Trophoblast cell (in vitro differentiated cells and primary cell): ENCODE results near the gene PTGIS.
A peak's percentile ranks its signal among the peaks of the same experiment; 100 is the strongest.

Experiments
- DNase-seq, 2 donors: peaks; one replicate each; pipeline ENCODE4 v3.0.0-alpha.2; 2016
- H2AFZ ChIP-seq: 2 replicates; pipeline ENCODE4 v1.6.1; 2013; ENCODE audit warnings: low read length, moderate library complexity, mild to moderate bottlenecking; ENCODE audit not compliant: insufficient read depth, poor library complexity
- H2AK5ac ChIP-seq: 2 replicates; pipeline ENCODE4 v1.6.1; 2013; ENCODE audit warnings: mild to moderate bottlenecking, low read length
- H2BK120ac ChIP-seq: 2 replicates; pipeline ENCODE4 v1.6.1; 2013; ENCODE audit warnings: low read length, mild to moderate bottlenecking, moderate library complexity; ENCODE audit not compliant: insufficient read depth, poor library complexity
- H2BK12ac ChIP-seq: 2 replicates; pipeline ENCODE4 v1.6.1; 2013; ENCODE audit warnings: mild to moderate bottlenecking, low read length, moderate library complexity
- H2BK5ac ChIP-seq: 2 replicates; pipeline ENCODE4 v1.6.1; 2013; ENCODE audit warnings: low read length, low read depth, moderate library complexity, mild to moderate bottlenecking; ENCODE audit not compliant: poor library complexity
- H3K14ac ChIP-seq: 2 replicates; pipeline ENCODE4 v1.6.1; 2013; ENCODE audit warnings: mild to moderate bottlenecking, low read length
- H3K18ac ChIP-seq: 2 replicates; pipeline ENCODE4 v1.6.1; 2013; ENCODE audit warnings: mild to moderate bottlenecking, low read length
- H3K23ac ChIP-seq: 2 replicates; pipeline ENCODE4 v1.6.1; 2013; ENCODE audit warnings: low read length
- H3K27ac ChIP-seq: 2 replicates; pipeline ENCODE4 v1.5.1; 2013; ENCODE audit warnings: low read depth, mild to moderate bottlenecking, inconsistent platforms, low read length, moderate library complexity
- H3K27me3 ChIP-seq: 2 replicates; pipeline ENCODE4 v1.6.1; 2013; ENCODE audit warnings: inconsistent platforms, mild to moderate bottlenecking, low read length, moderate library complexity; ENCODE audit not compliant: insufficient read depth
- H3K36me3 ChIP-seq, 2 experiments: 1 replicate in 1 of 2; 2 replicates in 1 of 2; pipeline ENCODE4 v1.6.1; 2013; ENCODE audit warnings: low read length in 2 of 2, mild to moderate bottlenecking in 2 of 2, moderate library complexity in 1 of 2; ENCODE audit not compliant: insufficient read depth in 2 of 2, control insufficient read depth in 1 of 2
- H3K4ac ChIP-seq: 2 replicates; pipeline ENCODE4 v1.6.1; 2013; ENCODE audit warnings: low read depth, mild to moderate bottlenecking, low read length, moderate library complexity
- H3K4me1 ChIP-seq, 2 experiments: 1 replicate in 1 of 2; 2 replicates in 1 of 2; pipeline ENCODE4 v1.6.1; 2013; ENCODE audit warnings: low read length in 2 of 2, mild to moderate bottlenecking in 2 of 2, moderate library complexity in 1 of 2; ENCODE audit not compliant: insufficient read depth in 2 of 2, control insufficient read depth in 1 of 2
- H3K4me2 ChIP-seq: 2 replicates; pipeline ENCODE4 v1.6.1; 2013; ENCODE audit warnings: inconsistent platforms, mild to moderate bottlenecking, low read length, moderate library complexity
- H3K4me3 ChIP-seq: 2 replicates; pipeline ENCODE4 v1.5.1; 2013; ENCODE audit warnings: mild to moderate bottlenecking, low read depth, low read length, inconsistent platforms
- H3K79me1 ChIP-seq: one replicate; pipeline ENCODE4 v1.6.1; 2013; ENCODE audit warnings: low read length
- H3K79me2 ChIP-seq: 2 replicates; pipeline ENCODE4 v1.6.1; 2013; ENCODE audit warnings: low read length, mild to moderate bottlenecking; ENCODE audit not compliant: control insufficient read depth, insufficient read depth, poor library complexity
- H3K9ac ChIP-seq: 2 replicates; pipeline ENCODE4 v1.6.1; 2013; ENCODE audit warnings: mild to moderate bottlenecking, low read length
- H3K9me3 ChIP-seq: 2 replicates; pipeline ENCODE4 v1.6.1; 2013; ENCODE audit warnings: low read depth, mild to moderate bottlenecking, control low read depth, inconsistent platforms, low read length; ENCODE audit not compliant: insufficient read depth
- H4K12ac ChIP-seq: 2 replicates; pipeline ENCODE4 v1.6.1; 2013; ENCODE audit warnings: low read depth, mild to moderate bottlenecking, low read length, moderate library complexity
- H4K8ac ChIP-seq: 2 replicates; pipeline ENCODE4 v1.6.1; 2013; ENCODE audit warnings: low read depth, mild to moderate bottlenecking, low read length, moderate library complexity
- H4K91ac ChIP-seq: one replicate; pipeline ENCODE4 v1.6.1; 2013; ENCODE audit warnings: low read depth, mild to moderate bottlenecking, low read length, moderate library complexity
- WGBS: extraction: QIAGEN DNeasy Blood & Tissue Kit; methylation state at CpG from one replicate; pipeline ENCODE4 v1.1.7; 2013; ENCODE audit warnings: missing lambda C conversion rate; ENCODE audit not compliant: insufficient read length, insufficient coverage; ENCODE audit errors: extremely low coverage; 5-methylcytosine and 5-hydroxymethylcytosine counted together

The PTGIS gene

GRCh38 chr20:49526056-49526455 is 41.9 kb downstream of the PTGIS start:
- no peak overlapping the region for H3K27ac ChIP-seq
- no peak overlapping the region for H3K4me2 ChIP-seq
- no peak overlapping the region for H3K9ac ChIP-seq
- H3K27me3 ChIP-seq, result no peaks in the 10 kb centered on the region
- H3K4me3 ChIP-seq, result no peak overlapping the region
- no peak overlapping the region for H3K23ac ChIP-seq
- no peak overlapping the region for H4K12ac ChIP-seq
- no peaks in the 10 kb centered on the region for H3K79me2 ChIP-seq
- H3K18ac ChIP-seq, result no peak overlapping the region
- H2BK120ac ChIP-seq, result no peak overlapping the region
- H3K79me1 ChIP-seq, result no peaks in the 10 kb centered on the region
- H3K36me3 ChIP-seq, result peaks cover 0 to 10% of the 10 kb centered on the region in 2 experiments
- no peak overlapping the region for H4K8ac ChIP-seq
- no peak overlapping the region for H4K91ac ChIP-seq
- no peak overlapping the region for H3K4ac ChIP-seq
- no peak overlapping the region for H2BK12ac ChIP-seq
- H3K14ac ChIP-seq, result no peak overlapping the region
- DNase-seq, result no peak
- H2BK5ac ChIP-seq, result no peak overlapping the region
- H2AK5ac ChIP-seq, result no peak overlapping the region
- no peak overlapping the region for H2AFZ ChIP-seq
- no CpG with 5 or more reads among the region's 6 CpGs for WGBS
- H3K4me1 ChIP-seq, result no peaks in the 10 kb centered on the region
- H3K9me3 ChIP-seq, result peaks cover 9% of the 10 kb centered on the region

- Histone ChIP-seq H2BK12ac (no peak overlapping the region), H2AFZ (no peak overlapping the region), H3K4ac (no peak overlapping the region), H2AK5ac (no peak overlapping the region), H4K8ac (no peak overlapping the region), H3K9me3 (peaks cover 9% of the 10 kb centered on the region), H3K23ac (peak overlapping the region; percentile 55), H3K27ac (no peak overlapping the region), H3K27me3 (no peaks in the 10 kb centered on the region), H3K9ac (peak overlapping the region; percentile 37), H4K12ac (no peak overlapping the region), H4K91ac (no peak overlapping the region), H3K14ac (no peak overlapping the region), H3K4me3 (peak overlapping the region; percentile 8), H3K18ac (no peak overlapping the region), H2BK5ac (no peak overlapping the region), H3K4me1 (no peaks in the 10 kb centered on the region), H3K4me2 (no peak overlapping the region), H3K36me3 (peaks cover 0 to 10% of the 10 kb centered on the region in 2 experiments), H3K79me1 (no peaks in the 10 kb centered on the region), H3K79me2 (no peaks in the 10 kb centered on the region), H2BK120ac (no peak overlapping the region)
- no peak for DNase-seq
- WGBS, result no CpG with 5 or more reads among the region's 8 CpGs
These were observed 44.1 kb downstream of the PTGIS start for GRCh38 chr20:49523767-49524360.

GRCh38 chr20:49521356-49521755 is 46.6 kb downstream of the PTGIS start:
- Histone ChIP-seq H3K4me1 (no peaks in the 10 kb centered on the region), H3K9me3 (peaks cover 9% of the 10 kb centered on the region), H2BK5ac (no peak overlapping the region), H3K27ac (no peak overlapping the region), H2BK120ac (no peak overlapping the region), H3K27me3 (no peaks in the 10 kb centered on the region), H3K23ac (no peak overlapping the region), H2AFZ (no peak overlapping the region), H3K9ac (no peak overlapping the region), H3K4me3 (no peak overlapping the region), H4K8ac (no peak overlapping the region), H2AK5ac (no peak overlapping the region), H3K18ac (no peak overlapping the region), H3K4ac (no peak overlapping the region), H4K12ac (no peak overlapping the region), H4K91ac (no peak overlapping the region), H3K79me2 (no peaks in the 10 kb centered on the region), H3K36me3 (peaks cover 0 to 10% of the 10 kb centered on the region in 2 experiments), H3K4me2 (no peak overlapping the region), H3K79me1 (no peaks in the 10 kb centered on the region), H2BK12ac (no peak overlapping the region), H3K14ac (no peak overlapping the region)
- DNase-seq, result no peak
- WGBS, result no CpG with 5 or more reads among the region's 4 CpGs

- H3K4me2 ChIP-seq, result no peak overlapping the region
- no peak overlapping the region for H3K14ac ChIP-seq
These were observed 48.1 kb downstream of the PTGIS start for GRCh38 chr20:49519777-49520359.

More at GRCh38 chr20:49519777-49520359, 48.1 kb downstream of the PTGIS start:
- H3K36me3 ChIP-seq, result peaks cover 0 to 6% of the 10 kb centered on the region in 2 experiments
- H3K4ac ChIP-seq, result no peak overlapping the region
- H3K18ac ChIP-seq, result no peak overlapping the region
- no peak overlapping the region for H4K91ac ChIP-seq
- H3K9me3 ChIP-seq, result peaks cover 7% of the 10 kb centered on the region
- H3K27me3 ChIP-seq, result no peaks in the 10 kb centered on the region
- H2BK5ac ChIP-seq, result no peak overlapping the region
- DNase-seq, result no peak
- no peak overlapping the region for H4K12ac ChIP-seq
- no peak overlapping the region for H3K27ac ChIP-seq
- no peak overlapping the region for H3K23ac ChIP-seq
- H2BK12ac ChIP-seq, result no peak overlapping the region
- no peaks in the 10 kb centered on the region for H3K79me1 ChIP-seq
- no peak overlapping the region for H2AK5ac ChIP-seq
- H3K4me1 ChIP-seq, result no peaks in the 10 kb centered on the region
- no peak overlapping the region for H2BK120ac ChIP-seq
- no peaks in the 10 kb centered on the region for H3K79me2 ChIP-seq
- no peak overlapping the region for H4K8ac ChIP-seq
- no CpG with 5 or more reads among the region's 5 CpGs for WGBS
- no peak overlapping the region for H2AFZ ChIP-seq
- no peak overlapping the region for H3K4me3 ChIP-seq
- H3K9ac ChIP-seq, result no peak overlapping the region
